HUES64 (cell line): ENCODE results near the gene DUOX1.
A peak's percentile ranks its signal among the peaks of the same experiment; 100 is the strongest.

Experiments
- H3K27ac ChIP-seq: 2 replicates; pipeline ENCODE4 v1.7.0; 2013; ENCODE audit warnings: low read depth, low read length, inconsistent platforms
- H3K27me3 ChIP-seq: 2 replicates; pipeline ENCODE4 v1.6.1; 2013; ENCODE audit warnings: mild to moderate bottlenecking, low read length; ENCODE audit not compliant: insufficient read depth
- H3K36me3 ChIP-seq: 2 replicates; pipeline ENCODE4 v1.6.1; 2013; ENCODE audit warnings: mild to moderate bottlenecking, low read length; ENCODE audit not compliant: insufficient read depth
- H3K4me1 ChIP-seq: 2 replicates; pipeline ENCODE4 v1.6.1; 2013; ENCODE audit warnings: mild to moderate bottlenecking, low read length, moderate library complexity; ENCODE audit not compliant: insufficient read depth
- H3K4me3 ChIP-seq: 2 replicates; pipeline ENCODE4 v1.5.1; 2013; ENCODE audit warnings: mild to moderate bottlenecking, low read length, moderate library complexity
- H3K9ac ChIP-seq: 2 replicates; pipeline ENCODE4 v1.6.1; 2013; ENCODE audit warnings: mild to moderate bottlenecking, low read depth, low read length
- H3K9me3 ChIP-seq: 2 replicates; pipeline ENCODE4 v1.6.1; 2013; ENCODE audit warnings: low read depth, low read length; ENCODE audit not compliant: insufficient read depth
- WGBS: fragments of 150-250, 120-280 bp; methylation state at CpG from one replicate; pipeline ENCODE4 v1.1.7; 2013; ENCODE audit warnings: missing lambda C conversion rate; 5-methylcytosine and 5-hydroxymethylcytosine counted together

Gene DUOX1

GRCh38 chr15:45106002-45106790 lies 23.6 kb upstream of the DUOX1 start:
- no peaks in the 10 kb centered on the region for H3K9me3 ChIP-seq
- WGBS: 85% methylated on average over 15 of the region's 15 CpGs
- no peaks in the 10 kb centered on the region for H3K36me3 ChIP-seq
- H3K4me1 ChIP-seq: peaks cover 8% of the 10 kb centered on the region
- no peak overlapping the region for H3K27ac ChIP-seq
- H3K9ac ChIP-seq: no peak overlapping the region
- no peak overlapping the region for H3K4me3 ChIP-seq
- peaks cover 23% of the 10 kb centered on the region for H3K27me3 ChIP-seq

DNA sequence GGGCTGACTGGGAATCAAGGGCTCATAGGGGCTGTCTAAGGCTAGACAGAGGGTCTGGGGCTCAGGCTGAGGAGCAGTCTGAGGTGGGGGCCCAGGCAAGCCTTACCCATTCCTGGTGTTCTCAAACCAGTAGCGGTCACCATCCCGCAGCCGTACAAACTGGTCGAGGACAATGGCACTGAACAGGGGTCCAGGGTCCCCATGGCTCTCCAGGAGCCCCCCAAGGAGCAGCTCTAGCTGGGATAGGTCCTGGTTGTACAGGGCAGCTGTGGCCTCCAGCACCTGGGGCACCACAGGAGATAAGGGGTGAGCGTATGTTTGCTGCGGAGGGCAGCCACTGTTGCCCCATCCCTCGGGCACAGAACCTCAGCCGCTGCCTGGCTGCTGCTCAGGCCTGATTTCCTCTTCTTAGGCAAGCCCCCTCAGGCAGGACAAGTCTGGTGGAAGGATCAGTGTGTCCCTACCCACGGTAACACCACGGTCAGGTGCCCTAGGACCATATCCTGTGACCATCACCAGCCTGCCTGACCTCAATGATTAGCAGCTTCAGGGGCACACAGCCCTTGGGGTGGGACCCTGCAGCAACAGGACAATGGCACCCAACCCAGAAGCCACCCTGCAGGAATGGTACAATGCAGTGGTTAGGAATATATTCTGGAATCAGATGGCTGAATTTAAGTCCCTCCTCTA lies 21.7 kb upstream of the DUOX1 start:
- no peak overlapping the region for H3K9ac ChIP-seq
- H3K36me3 ChIP-seq: no peaks in the 10 kb centered on the region
- peaks cover 41% of the 10 kb centered on the region for H3K27me3 ChIP-seq
- H3K4me3 ChIP-seq: no peak overlapping the region
- no peaks in the 10 kb centered on the region for H3K9me3 ChIP-seq
- 0 out of 2 replicates have a peak, but pooled peaks cover 4% of the 10 kb centered on the region for H3K4me1 ChIP-seq
- WGBS: 94% methylated on average over 10 of the region's 10 CpGs
- H3K27ac ChIP-seq: no peak overlapping the region

DNA sequence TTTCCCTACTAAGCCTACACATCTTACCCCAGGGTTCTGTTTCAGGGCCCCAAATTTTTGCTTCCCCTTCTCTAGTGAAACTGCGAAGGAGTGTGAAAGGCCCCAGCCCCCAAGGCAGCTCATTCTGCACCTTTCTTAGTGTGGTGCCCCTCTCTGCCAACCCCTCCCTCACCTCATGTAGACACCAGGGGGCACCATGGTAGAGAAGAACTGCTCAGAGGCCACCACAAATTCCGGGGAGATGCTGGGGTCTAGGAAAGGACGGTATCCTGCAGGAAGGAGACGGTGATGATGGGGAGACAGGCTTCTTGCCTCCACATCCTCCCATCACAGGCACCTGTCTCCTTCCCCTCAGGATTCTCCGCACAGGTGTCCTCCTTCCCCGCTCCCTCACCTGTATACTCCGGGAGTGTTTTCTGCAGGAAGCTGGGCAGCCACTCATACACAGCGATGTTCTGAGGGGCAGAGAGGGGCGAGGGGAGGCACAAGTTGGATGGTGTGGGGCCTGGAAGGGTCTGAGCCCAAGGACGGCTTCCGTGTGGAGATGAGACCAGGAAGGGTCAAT lies 19.5 kb upstream of the DUOX1 start:
- 89% methylated on average over 11 of the region's 11 CpGs for WGBS
- Histone ChIP-seq H3K36me3 (no peaks in the 10 kb centered on the region), H3K4me1 (peaks cover 17% of the 10 kb centered on the region; the same call in 1 of the 2 replicates), H3K27ac (no peak overlapping the region), H3K27me3 (peaks cover 64% of the 10 kb centered on the region), H3K9me3 (no peaks in the 10 kb centered on the region; the same call in 1 of the 2 replicates), H3K9ac (no peak overlapping the region), H3K4me3 (no peak overlapping the region)

- no peaks in the 10 kb centered on the region for H3K36me3 ChIP-seq
- no peak overlapping the region for H3K27ac ChIP-seq
- H3K4me1 ChIP-seq: peaks cover 17% of the 10 kb centered on the region; the same call in 1 of the 2 replicates
- H3K27me3 ChIP-seq: peaks cover 76% of the 10 kb centered on the region
- no peak overlapping the region for H3K9ac ChIP-seq
- H3K9me3 ChIP-seq: no peaks in the 10 kb centered on the region; the same call in 1 of the 2 replicates
- peak overlapping the region; percentile 45; the same call in 1 of the 2 replicates for H3K4me3 ChIP-seq
- WGBS: 49% methylated on average over 69 of the region's 71 CpGs
Measured at GRCh38 chr15:45111390-45112142, 18.2 kb upstream of the DUOX1 start.

- Histone ChIP-seq H3K27me3 (peaks cover 82% of the 10 kb centered on the region), H3K9me3 (no peaks in the 10 kb centered on the region; the same call in 1 of the 2 replicates), H3K27ac (no peak overlapping the region), H3K36me3 (no peaks in the 10 kb centered on the region), H3K4me3 (peak overlapping the region; percentile 45), H3K9ac (no peak overlapping the region), H3K4me1 (peaks cover 17% of the 10 kb centered on the region; the same call in 1 of the 2 replicates)
- WGBS: 11% methylated on average over 11 of the region's 13 CpGs
Measured at GRCh38 chr15:45112143-45112590, 17.6 kb upstream of the DUOX1 start.

GRCh38 chr15:45112591-45113379 lies 17.0 kb upstream of the DUOX1 start:
- no peak overlapping the region for H3K9ac ChIP-seq
- no peaks in the 10 kb centered on the region; the same call in 1 of the 2 replicates for H3K9me3 ChIP-seq
- H3K4me3 ChIP-seq: peak overlapping the region; percentile 45
- H3K36me3 ChIP-seq: no peaks in the 10 kb centered on the region
- peaks cover 17% of the 10 kb centered on the region; the same call in 1 of the 2 replicates for H3K4me1 ChIP-seq
- peaks cover 88% of the 10 kb centered on the region for H3K27me3 ChIP-seq
- H3K27ac ChIP-seq: no peak overlapping the region
- WGBS: 2% methylated on average over 57 of the region's 58 CpGs

DNA sequence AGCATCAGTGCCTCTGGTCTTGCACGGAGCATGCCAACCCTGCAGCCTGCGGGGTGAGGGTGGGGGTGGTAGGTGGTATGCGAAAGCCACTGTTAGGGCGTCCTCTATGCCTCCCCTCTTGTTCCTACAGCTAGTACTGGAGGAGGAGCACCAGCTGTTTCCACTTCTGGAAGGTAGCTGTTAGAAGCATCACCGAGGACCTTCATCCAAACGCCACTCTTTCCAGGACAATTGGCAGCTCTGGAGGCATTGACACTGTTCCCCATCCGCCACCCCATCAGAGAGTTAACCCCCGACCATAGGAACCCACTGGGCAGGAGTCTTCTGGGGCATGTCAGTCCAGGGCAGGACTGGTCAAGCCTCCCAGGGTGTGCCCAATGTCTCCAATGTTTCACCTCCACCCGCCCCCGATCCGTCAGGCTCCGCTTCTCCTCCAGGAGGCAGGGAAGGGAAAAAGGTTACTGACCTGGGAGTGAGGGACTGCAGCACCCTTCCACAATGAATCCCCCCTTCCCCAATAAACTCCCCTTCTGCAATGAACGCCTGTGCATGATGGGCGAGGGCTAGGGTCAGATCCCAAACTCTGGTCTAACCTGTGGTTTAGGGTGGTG lies 16.3 kb upstream of the DUOX1 start:
- 21% methylated on average over 9 of the region's 14 CpGs for WGBS
- Histone ChIP-seq H3K9me3 (no peaks in the 10 kb centered on the region; the same call in 1 of the 2 replicates), H3K4me1 (peaks cover 17% of the 10 kb centered on the region; the same call in 1 of the 2 replicates), H3K9ac (no peak overlapping the region), H3K27me3 (peaks cover 90% of the 10 kb centered on the region), H3K36me3 (no peaks in the 10 kb centered on the region), H3K27ac (no peak overlapping the region), H3K4me3 (peak overlapping the region; percentile 45)

DNA sequence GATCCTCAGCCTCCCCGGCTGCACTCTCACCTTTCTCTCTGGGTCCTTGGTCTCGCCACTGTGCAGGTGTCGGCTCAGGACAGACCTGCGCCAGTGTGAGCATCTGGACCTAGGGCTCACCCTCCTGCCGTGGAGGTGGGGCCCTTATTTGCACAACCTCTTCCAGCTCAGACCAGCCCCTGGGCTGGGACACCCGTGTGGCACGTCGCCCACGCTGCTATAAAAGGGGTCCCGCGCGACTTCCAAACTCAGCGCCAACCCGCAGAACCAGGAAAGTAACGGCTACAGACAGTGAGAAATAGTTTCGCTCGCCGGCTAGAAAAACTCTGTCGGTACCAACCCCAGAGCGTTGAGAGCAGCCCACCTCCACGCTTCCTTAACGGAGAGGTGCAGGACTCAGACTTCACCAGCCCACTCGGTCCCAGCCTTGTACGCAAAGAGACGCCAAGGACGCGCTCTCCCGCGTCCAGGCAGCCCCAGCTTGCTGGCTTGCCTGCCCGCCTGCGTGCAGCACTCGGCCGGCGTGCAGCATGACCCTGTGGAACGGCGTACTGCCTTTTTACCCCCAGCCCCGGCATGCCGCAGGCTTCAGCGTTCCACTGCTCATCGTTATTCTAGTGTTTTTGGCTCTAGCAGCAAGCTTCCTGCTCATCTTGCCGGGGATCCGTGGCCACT lies 15.6 kb upstream of the DUOX1 start, which contains the start of the genes DUOX2 and DUOXA2:
TSS of gene DUOX2 (minus strand) at position 97 of the 675 bp plus-strand sequence. CDS start 761 bp downstream, outside the sequence.
TSS of gene DUOXA2 (plus strand) at position 251 of the 675 bp plus-strand sequence. CDS start at position 531, 280 bp downstream.
- H3K4me3 ChIP-seq: peak within 1 kb of the TSS; percentile 45
- H3K27me3 ChIP-seq: peaks cover 88% of the 10 kb centered on the region
- no peak within 1 kb of the TSS; the same call in 1 of the 2 replicates for H3K9ac ChIP-seq

DNA sequence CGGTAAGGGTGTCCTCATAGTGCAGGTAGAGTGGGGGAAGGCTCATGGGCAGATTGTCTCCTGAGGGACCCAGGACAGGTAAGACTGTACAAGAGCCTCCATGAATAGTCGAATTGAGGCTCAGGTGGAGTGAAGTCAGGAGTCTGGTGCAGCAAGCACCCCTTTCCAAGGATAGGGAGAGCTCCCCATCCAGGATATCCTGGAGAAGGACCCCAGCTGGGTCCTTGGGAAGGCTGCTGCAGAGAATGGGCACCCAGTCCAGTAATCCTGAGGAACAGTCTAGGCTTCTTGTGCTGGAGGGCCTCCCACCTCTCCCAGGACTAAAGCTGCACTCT lies 15.1 kb upstream of the DUOX1 start:
- Histone ChIP-seq H3K27me3 (peaks cover 84% of the 10 kb centered on the region), H3K4me1 (peaks cover 17% of the 10 kb centered on the region; the same call in 1 of the 2 replicates), H3K27ac (no peak overlapping the region), H3K9ac (no peak overlapping the region), H3K36me3 (no peaks in the 10 kb centered on the region), H3K4me3 (peak overlapping the region; percentile 44; the same call in 1 of the 2 replicates), H3K9me3 (no peaks in the 10 kb centered on the region; the same call in 1 of the 2 replicates)
- whole genome bisulfite sequencing: 46% methylated on average over 2 of the region's 2 CpGs

More for the DNA sequence above, 15.6 kb upstream of the DUOX1 start, which contains the start of the genes DUOX2 and DUOXA2:
- Histone ChIP-seq H3K9me3 (no peaks in the 10 kb centered on the region; the same call in 1 of the 2 replicates), H3K4me1 (peaks cover 17% of the 10 kb centered on the region; the same call in 1 of the 2 replicates), H3K36me3 (no peaks in the 10 kb centered on the region), H3K27ac (no peak within 1 kb of the TSS)
- WGBS: 9% methylated on average over 42 of the region's 42 CpGs
